Heart left ventricle (tissue), 13 donors: ENCODE measurements around the gene CRP.

ENCODE experiments used
- CTCF ChIP-seq, 12 donors: fragments of 200-600 bp; sonication (generic) in 4 of 12; IDR thresholded peaks; one replicate each; pipeline versions ENCODE4 v1.5.0 to v1.8.0; 2018 to 2022; ENCODE audit warnings: antibody characterized with exemption in 12 of 12, mild to moderate bottlenecking in 5 of 12
- POLR2A ChIP-seq, 2 donors: fragments of 450-650 bp; IDR thresholded peaks; one replicate each; pipeline ENCODE4 v1.6.1; 2017; ENCODE audit warnings: antibody characterized with exemption in 2 of 2, mild to moderate bottlenecking in 2 of 2, moderate library complexity in 2 of 2
- donor health status: ischemic (EF 13 %, LVEDD 7.1; RV severe dilation, severe dysfunction).
- donor health status: DM: no; HTN: yes; CAD: no.
- donor health status: DM: no; HTN: no; CAD: no.
- donor health status: ischemic (EF 25% LVEDD 6.9; RV normal size, moderate dysfunction).
- donor health status: ischemic (EF 25% LVEDD 5.7; RV mildly dilated, moderate dysfunction).
- donor health status: ischemic (EF 35%, LVEDD 5.7; RV mildly dilated, moderate dysfunction).
- donor health status: nonischemic (EF 11% LVEDD 7.7; RV severe dilation, severe dysfunction).
- donor health status: DM: yes; HTN: yes; CAD: no.
- donor health status: PGD.
- donor health status: ischemic (EF 29% LVEDD 5.4; RV normal size, mild dysfunction).
- donor health status: nonischemic (EF 23%, LVEDD 6.1; RV moderate dilation, normal function).

- no peak for TF ChIP-seq CTCF (IDR thresholded peaks at IDR 0.05)
- TF ChIP-seq POLR2A (IDR thresholded peaks at IDR 0.05) = no peak
These were observed 9.0 kb downstream of the CRP start for GRCh38 chr1:159705251-159705903.
